ENCODE measurements around the gene NCK2.

Gene NCK2

GRCh38 chr2:105744909-105745853 is at the start of gene NCK2:
Gene NCK2 (plus strand): TSS chr2:105744912. CDS start chr2:105855064, 110,152 bp downstream.
- Histone ChIP-seq H3K4me1 (peaks cover 0 to 36% (median 24%) of the 10 kb centered on the region in 4 donors), H3K27me3 (no peaks in the 10 kb centered on the region), H3K4me3 (peak within 1 kb of the TSS; percentile 66 to 88), H3K9me3 (no peaks in the 10 kb centered on the region), H3K27ac (peak within 1 kb of the TSS; percentile 88 to 96), H3K36me3 (no peaks in the 10 kb centered on the region)
- TF ChIP-seq CTCF (IDR thresholded peaks at IDR 0.05): peak in 1 of 2 experiments; percentile 23
- no peak for DNase-seq
- intact Hi-C loops (cut with DNase I; ENCODE audit: low total_unique reads): loop anchor here (5.0 to 10.0 kb wide), 2 partner anchors 42 to 140 kb away; no protein-coding TSS in a partner anchor

- intact Hi-C loops (cut with DNase I; ENCODE audit: low total_unique reads): no loop called here
- no peak for DNase-seq
Measured at GRCh38 chr2:105697781-105698449, 46.8 kb upstream of the NCK2 start.

GRCh38 chr2:105698820-105699219 is 45.9 kb upstream of the NCK2 start:
- intact Hi-C loops (cut with DNase I; ENCODE audit: low total_unique reads): no loop called here
- no peak for TF ChIP-seq CTCF (IDR thresholded peaks at IDR 0.05)
- DNase-seq: no peak
- Histone ChIP-seq H3K36me3 (no peaks in the 10 kb centered on the region), H3K27me3 (no peaks in the 10 kb centered on the region), H3K4me1 (no peaks in the 10 kb centered on the region), H3K9me3 (no peaks in the 10 kb centered on the region), H3K27ac (no peak overlapping the region), H3K4me3 (no peak overlapping the region)

More at GRCh38 chr2:105697781-105698449, 46.8 kb upstream of the NCK2 start:
- Histone ChIP-seq H3K36me3 (no peaks in the 10 kb centered on the region), H3K9me3 (no peaks in the 10 kb centered on the region), H3K27me3 (no peaks in the 10 kb centered on the region), H3K4me3 (no peak overlapping the region), H3K4me1 (no peaks in the 10 kb centered on the region), H3K27ac (no peak overlapping the region)
- no peak for TF ChIP-seq CTCF (IDR thresholded peaks at IDR 0.05)

- DNase-seq: no peak
- no peak overlapping the region for H3K27ac ChIP-seq
- H3K36me3 ChIP-seq: no peaks in the 10 kb centered on the region
- intact Hi-C loops (cut with DNase I; ENCODE audit: low total_unique reads): no loop called here
- no peaks in the 10 kb centered on the region for H3K4me1 ChIP-seq
- H3K9me3 ChIP-seq: no peaks in the 10 kb centered on the region
- H3K4me3 ChIP-seq: no peak overlapping the region
- no peaks in the 10 kb centered on the region for H3K27me3 ChIP-seq
- TF ChIP-seq CTCF (IDR thresholded peaks at IDR 0.05): no peak
Measured at GRCh38 chr2:105701042-105701441, 43.7 kb upstream of the NCK2 start.

- Histone ChIP-seq H3K4me1 (no peaks in the 10 kb centered on the region), H3K4me3 (no peak overlapping the region), H3K27ac (no peak overlapping the region), H3K36me3 (no peaks in the 10 kb centered on the region), H3K27me3 (no peaks in the 10 kb centered on the region), H3K9me3 (no peaks in the 10 kb centered on the region)
- intact Hi-C loops (cut with DNase I; ENCODE audit: low total_unique reads): no loop called here
- no peak for DNase-seq
- no peak for TF ChIP-seq CTCF (IDR thresholded peaks at IDR 0.05)
Measured at GRCh38 chr2:105708697-105709096, 36.0 kb upstream of the NCK2 start.

Data from tibial artery (tissue), 4 donors.